ENCODE measurements around the gene SGSM2. TPM values are rescaled to one million over a fixed set of nuclear protein-coding genes. Genes with fewer than 3 reads are reported as not detected.

The SGSM2 gene
- total RNA-seq, 1 donor from 2014 or later: 34.0 TPM

- no peak for DNase-seq (ENCODE audit: low read depth, low spot score)
Measured at GRCh38 chr17:2337544-2338314, 428 bp downstream of the SGSM2 start.

DNA sequence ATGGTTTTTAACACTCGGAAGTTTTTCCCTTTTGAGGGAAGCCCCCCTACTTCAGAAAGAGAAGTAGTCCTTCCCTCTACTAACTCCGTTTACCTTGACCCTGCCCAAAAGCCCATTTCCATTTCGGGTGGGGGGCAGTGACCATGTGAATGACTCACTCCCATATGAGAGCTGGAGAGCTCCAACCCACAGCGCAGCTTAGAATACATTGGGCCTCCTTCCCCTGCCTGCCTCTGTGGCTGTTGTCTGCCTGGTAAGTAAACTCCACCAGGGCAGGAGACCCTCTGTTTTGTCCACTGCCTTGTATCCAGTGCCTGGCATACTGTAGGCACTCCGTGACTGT, 985 bp downstream of the SGSM2 start:
- no peak for DNase-seq (ENCODE audit: low read depth, low spot score)

DNA sequence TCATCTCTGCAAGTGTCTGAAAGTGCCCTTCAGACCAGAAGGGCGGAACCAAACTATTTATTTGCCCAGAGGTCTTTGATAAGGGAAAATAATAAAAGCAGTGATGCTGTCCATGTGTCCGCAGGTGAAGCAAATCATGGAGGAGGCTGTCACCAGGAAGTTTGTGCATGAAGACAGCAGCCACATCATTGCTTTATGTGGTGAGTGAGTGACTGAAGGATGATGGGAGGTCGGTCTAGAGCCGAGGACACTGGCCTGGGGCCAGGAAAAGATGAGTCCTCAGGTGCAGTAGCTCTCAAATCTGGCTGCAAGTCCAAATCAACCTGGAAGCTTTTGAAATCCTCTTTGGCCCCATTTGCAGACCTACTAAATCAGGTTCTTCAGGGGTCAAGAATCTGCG, 6.1 kb downstream of the SGSM2 start:
- no peak for DNase-seq (ENCODE audit: low read depth, low spot score)

- DNase-seq (ENCODE audit: low read depth, low spot score): no peak
Measured at GRCh38 chr17:2344528-2344927, 7.2 kb downstream of the SGSM2 start.

GRCh38 chr17:2346475-2346874, 9.2 kb downstream of the SGSM2 start:
- no peak for DNase-seq (ENCODE audit: low read depth, low spot score)

DNA sequence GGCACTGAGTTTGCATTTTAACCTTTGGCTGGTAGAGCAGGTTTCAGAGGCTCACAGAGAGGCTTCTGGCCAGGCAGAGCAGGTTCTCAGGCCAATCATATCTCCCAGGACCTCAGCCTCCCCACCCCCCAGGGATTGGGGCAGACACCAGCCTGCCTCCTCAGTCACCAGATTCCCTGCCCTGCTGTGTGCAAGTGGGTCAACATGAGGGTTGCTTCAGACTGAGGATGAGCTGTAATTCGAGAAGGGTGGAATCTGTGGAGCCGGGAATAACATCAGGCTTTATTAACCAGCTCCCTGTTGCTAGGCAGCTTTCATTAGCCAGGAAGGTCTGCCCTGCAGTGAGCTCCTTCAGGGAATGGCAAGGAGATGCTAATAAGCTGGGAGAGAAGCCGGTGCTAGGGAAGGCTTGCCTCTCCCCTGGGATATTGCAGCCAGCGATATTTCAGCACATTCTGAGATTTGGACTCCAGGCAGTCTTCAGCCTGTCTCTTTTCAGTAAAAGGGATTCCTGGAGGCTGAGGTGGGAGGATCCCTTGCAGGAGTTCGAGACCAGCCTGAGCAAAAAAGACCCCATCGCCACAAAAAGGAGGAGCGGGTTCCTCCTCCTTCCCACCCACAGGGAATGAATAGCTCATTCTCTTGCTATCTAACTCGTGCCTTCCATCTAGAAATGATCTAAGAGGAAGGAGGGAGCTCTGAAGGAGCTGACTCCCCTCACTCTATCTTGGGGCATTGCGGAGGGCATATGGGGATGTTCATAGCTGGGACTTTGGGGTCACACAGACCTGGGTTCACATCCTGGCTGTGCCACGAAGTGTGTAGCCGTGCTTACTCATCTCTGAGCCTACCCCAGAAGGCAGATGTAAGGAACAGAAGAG, 10.7 kb downstream of the SGSM2 start:
- no peak for DNase-seq (ENCODE audit: low read depth, low spot score)

DNA sequence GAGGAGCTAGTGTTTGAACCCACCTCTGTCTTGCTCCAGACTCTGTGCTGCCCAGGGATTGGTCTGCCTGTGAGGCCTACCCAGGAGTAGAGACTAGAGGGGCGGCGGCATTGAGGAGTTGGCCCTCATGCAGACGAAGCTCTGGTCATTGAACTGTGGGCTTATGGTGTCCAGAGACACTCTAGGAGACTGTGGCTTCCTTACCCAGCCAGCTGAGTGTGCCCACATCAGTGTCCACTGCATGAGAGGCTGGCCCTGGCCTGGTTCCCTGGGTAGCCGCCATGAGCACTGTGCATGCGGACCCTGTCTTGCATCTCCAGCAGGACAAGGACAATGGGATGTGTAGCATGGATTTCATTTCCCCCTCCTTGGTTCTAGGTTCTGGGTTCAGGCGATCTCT, 14.0 kb downstream of the SGSM2 start:
- DNase-seq (ENCODE audit: low read depth, low spot score): no peak

DNA sequence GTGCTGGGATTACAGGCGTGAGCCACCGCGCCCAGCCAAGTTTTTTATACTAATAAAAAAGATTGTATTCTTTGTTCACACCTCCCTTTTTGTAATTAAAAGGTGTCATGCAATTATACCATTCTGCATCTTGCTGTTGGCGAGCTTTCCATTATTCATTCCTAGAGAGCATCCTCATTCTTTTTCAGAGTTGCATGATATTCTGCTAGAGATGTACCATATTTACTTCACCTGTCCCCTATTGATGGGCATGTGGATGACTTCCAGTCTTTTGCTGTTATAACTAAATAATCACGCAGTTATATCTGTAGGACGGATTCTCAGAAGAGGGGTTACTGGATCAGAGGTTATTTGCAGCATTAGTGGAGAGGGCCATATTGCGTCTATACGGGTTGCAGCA, 17.0 kb downstream of the SGSM2 start:
- DNase-seq (ENCODE audit: low read depth, low spot score): no peak

DNA sequence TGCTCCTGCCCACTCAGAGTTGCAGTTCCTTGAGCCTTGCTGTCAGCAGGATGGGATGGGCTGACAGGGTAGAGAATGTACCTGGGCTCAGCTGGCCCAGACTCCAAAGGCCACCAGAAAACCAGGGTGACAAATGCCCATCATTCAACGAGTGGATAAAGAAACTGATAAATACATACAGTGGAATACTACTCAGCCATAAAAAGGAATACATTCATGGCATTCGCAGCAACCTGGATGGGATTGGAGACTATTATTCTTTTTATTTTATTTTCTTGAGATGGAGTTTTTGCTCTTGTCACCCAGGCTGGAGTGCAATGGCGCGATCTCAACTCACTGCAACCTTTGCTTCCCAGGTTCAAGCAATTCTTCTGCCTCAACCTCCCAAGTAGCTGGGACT, 19.9 kb downstream of the SGSM2 start:
- DNase-seq (ENCODE audit: low read depth, low spot score): no peak

- DNase-seq (ENCODE audit: low read depth, low spot score): no peak
Measured at GRCh38 chr17:2357931-2358434, 20.7 kb downstream of the SGSM2 start.

GRCh38 chr17:2361010-2361760, 23.9 kb downstream of the SGSM2 start:
- no peak for DNase-seq (ENCODE audit: low read depth, low spot score)

GRCh38 chr17:2362016-2362415, 24.7 kb downstream of the SGSM2 start:
- DNase-seq (ENCODE audit: low read depth, low spot score): no peak

DNA sequence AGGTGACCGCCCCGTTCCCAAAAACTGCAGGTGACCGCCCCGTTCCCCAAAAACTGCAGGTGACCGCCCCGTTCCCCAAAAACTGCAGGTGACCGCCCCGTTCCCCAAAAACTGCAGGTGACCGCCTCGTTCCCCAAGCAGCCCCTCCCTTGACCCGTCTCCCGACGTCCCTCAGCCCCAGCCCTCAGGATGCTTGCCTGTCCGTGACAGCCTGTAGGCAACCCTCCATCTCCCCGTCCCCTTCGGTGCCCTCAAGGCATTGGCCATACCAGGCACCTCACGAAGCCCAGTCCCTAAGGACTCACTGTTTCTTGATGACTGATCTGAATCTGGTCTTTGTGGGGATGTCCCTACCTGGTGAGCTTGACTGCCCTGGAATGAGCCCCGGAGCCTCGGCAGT, 25.1 kb downstream of the SGSM2 start:
- DNase-seq (ENCODE audit: low read depth, low spot score): no peak

DNA sequence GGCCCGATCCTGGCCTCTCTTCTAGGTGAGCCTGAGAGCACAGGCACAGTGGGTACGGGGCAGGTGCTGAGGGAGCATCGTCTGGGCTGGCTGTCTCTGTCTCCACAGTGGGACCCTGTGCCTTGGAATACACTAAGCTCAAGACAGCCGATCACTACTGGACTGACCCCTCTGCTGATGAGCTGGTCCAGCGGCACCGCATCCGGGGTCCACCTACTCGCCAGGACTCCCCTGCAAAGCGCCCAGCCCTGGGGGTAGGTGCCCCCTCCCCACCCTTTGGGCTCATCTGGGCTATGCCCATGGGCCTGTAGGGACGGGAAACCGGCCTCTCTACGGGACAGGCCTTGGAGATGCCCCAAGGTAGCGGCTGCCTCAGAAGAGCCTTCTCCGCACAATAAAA, 25.6 kb downstream of the SGSM2 start:
- no peak for DNase-seq (ENCODE audit: low read depth, low spot score)

- no peak for DNase-seq (ENCODE audit: low read depth, low spot score)
Measured at GRCh38 chr17:2363318-2363717, 26.0 kb downstream of the SGSM2 start.

DNA sequence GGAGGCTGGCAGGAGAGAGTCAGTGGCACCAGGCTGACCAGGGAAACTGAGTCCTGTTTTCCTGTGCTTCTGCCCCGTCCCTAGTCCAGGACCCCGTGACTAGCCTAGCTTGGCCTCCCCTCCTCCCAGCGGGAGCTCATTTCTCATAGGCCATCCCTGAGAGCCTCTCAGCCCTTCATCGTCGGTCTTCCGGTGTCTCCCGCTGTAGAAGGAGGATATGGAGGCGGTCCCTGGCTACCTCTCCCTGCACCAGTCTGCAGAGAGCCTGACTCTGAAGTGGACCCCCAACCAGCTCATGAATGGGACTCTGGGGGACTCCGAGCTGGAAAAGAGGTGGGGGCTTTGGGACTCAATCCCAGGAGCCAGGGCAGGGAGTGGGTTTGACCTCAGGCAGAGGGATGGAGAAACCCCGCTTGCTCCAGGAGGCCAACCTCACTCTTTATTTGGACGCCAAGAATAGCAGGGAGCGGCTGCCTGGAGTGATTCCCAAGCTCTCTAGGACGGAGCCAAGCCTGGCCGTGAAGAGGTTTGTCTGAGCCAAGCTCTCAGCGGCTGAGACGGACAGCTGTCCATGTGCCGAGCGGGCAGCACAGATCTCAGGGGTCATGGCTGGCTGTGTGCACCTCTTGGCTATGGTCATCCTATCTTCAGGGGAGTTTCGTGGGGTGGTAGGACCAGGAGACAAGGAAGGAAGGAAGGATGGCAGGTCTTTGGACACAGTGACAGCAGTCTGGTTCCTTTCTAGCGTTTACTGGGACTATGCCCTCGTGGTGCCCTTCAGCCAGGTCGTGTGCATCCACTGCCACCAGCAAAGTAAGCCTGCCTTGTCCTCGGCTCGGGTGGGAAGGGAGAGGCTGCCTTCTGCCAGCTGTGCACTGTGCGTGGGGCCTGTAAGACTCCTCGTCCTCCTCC, 26.8 kb downstream of the SGSM2 start:
- no peak for DNase-seq (ENCODE audit: low read depth, low spot score)

GRCh38 chr17:2364763-2365116, 27.4 kb downstream of the SGSM2 start:
- no peak for DNase-seq (ENCODE audit: low read depth, low spot score)

DNA sequence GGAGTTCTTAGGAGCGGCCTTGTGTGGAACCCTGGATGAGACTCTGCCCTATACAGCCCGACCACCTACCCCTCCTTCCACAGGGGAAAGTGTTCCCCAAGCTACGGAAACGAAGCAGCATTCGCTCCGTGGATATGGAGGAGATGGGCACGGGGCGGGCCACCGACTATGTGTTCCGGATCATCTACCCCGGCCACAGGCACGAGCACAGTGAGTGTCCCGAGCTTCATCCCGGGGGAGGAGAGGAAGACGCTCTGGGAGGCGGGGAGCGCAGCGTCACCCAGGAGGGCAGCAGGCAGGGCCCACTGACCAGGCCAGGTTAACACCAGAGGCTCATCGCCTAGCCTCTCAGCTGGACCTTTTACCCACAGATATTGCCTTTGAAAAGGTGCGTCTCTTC, 27.8 kb downstream of the SGSM2 start:
- no peak for DNase-seq (ENCODE audit: low read depth, low spot score)

DNA sequence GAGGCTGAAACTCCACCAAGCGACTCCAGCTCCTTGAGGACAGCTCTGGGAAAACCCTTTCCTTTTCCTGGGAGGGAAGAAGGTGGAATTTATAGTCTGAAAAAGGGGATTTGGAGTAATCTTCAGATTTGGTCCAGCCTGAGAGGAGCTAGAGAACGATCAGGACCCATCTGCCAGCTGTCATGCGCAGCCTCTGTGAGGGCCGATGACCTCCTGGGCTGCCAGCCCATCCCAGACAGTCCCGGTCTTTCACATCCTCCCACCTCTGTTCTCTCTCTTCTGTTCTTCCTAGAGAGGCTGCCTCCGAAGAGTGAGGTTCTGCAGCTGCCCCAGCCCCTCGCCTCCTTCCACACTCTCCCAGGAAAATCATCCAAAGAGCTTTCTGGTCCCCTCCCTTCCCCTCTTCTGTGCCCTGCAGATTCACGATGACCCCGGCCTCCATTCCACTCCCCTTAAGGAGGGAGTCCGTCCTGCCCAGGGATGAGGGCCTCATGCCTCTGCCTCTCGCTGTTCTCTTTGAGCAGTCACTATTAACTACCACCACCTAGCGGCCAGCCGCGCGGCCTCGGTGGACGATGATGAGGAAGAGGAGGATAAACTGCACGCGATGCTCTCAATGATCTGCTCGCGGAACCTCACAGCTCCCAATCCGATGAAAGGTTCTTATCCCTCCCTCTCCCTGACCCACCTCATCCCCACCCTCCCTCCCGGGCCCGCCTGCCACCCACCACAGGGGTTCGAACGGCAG, 29.6 kb downstream of the SGSM2 start:
- DNase-seq (ENCODE audit: low read depth, low spot score): no peak

- no peak for DNase-seq (ENCODE audit: low read depth, low spot score)
Measured at GRCh38 chr17:2368359-2368758, 31.1 kb downstream of the SGSM2 start.

All from pulmonary artery endothelial cell (primary cell).